Astrocyte (in vitro differentiated cells and primary cell): ENCODE data around the gene FGFR4. TPM values are rescaled to one million over a fixed set of nuclear protein-coding genes. Genes with fewer than 3 reads are reported as not detected.

Experiments used
- DNase-seq: peaks from one replicate; pipeline ENCODE4 v3.0.0-alpha.2; 2010; ENCODE audit warnings: low read depth
- FAIRE-seq: peaks from 2 replicates; lab custom pipeline; 2011; peaks lifted over from hg19 to GRCh38; lab: Jason Lieb, UNC
- H2AFZ ChIP-seq: 2 replicates; pipeline ENCODE4 v1.6.0; 2012; ENCODE audit warnings: low read depth, low read length, inconsistent platforms
- H3K27ac ChIP-seq: 2 replicates; pipeline ENCODE4 v1.5.1; 2011; ENCODE audit warnings: low read depth, low read length, inconsistent platforms
- H3K27me3 ChIP-seq: 2 replicates; pipeline ENCODE4 v1.6.0; 2011; ENCODE audit warnings: low read length, inconsistent platforms; ENCODE audit not compliant: insufficient read depth
- H3K36me3 ChIP-seq: 2 replicates; pipeline ENCODE4 v1.5.1; 2011; ENCODE audit warnings: low read length, inconsistent platforms; ENCODE audit not compliant: insufficient read depth
- H3K4me1 ChIP-seq: 2 replicates; pipeline ENCODE4 v1.5.1; 2011; ENCODE audit warnings: low read length, inconsistent platforms; ENCODE audit not compliant: insufficient read depth
- H3K4me2 ChIP-seq: 2 replicates; pipeline ENCODE4 v1.6.0; 2012; ENCODE audit warnings: low read length, inconsistent platforms
- H3K4me3 ChIP-seq: 2 replicates; pipeline ENCODE4 v1.5.1; 2011; ENCODE audit warnings: low read depth, mild to moderate bottlenecking, low read length, inconsistent platforms; ENCODE audit not compliant: insufficient read depth
- H3K79me2 ChIP-seq: 2 replicates; pipeline ENCODE4 v1.6.0; 2012; ENCODE audit warnings: mild to moderate bottlenecking, low read length, inconsistent platforms; ENCODE audit not compliant: insufficient read depth
- H3K9ac ChIP-seq: 2 replicates; pipeline ENCODE4 v1.6.0; 2012; ENCODE audit warnings: mild to moderate bottlenecking, low read length, inconsistent platforms
- H3K9me3 ChIP-seq: 2 replicates; pipeline ENCODE4 v1.5.1; 2012; ENCODE audit warnings: low read depth, mild to moderate bottlenecking, low read length, inconsistent platforms; ENCODE audit not compliant: insufficient read depth
- H4K20me1 ChIP-seq: 2 replicates; pipeline ENCODE4 v1.6.0; 2012; ENCODE audit warnings: low read length, inconsistent platforms; ENCODE audit not compliant: insufficient read depth
- H3K27ac Mint-ChIP-seq: one replicate; pipeline ENCODE4 v1.8.0; 2021; ENCODE audit warnings: mild to moderate bottlenecking, mixed read lengths; ENCODE audit not compliant: unreplicated experiment
- H3K27me3 Mint-ChIP-seq: one replicate; pipeline ENCODE4 v1.8.0; 2021; ENCODE audit warnings: low read depth, mixed read lengths; ENCODE audit not compliant: unreplicated experiment
- H3K36me3 Mint-ChIP-seq: one replicate; pipeline ENCODE4 v1.8.0; 2021; ENCODE audit warnings: low read depth, mixed read lengths; ENCODE audit not compliant: unreplicated experiment
- H3K4me1 Mint-ChIP-seq: one replicate; pipeline ENCODE4 v1.8.0; 2021; ENCODE audit warnings: low read depth, mixed read lengths; ENCODE audit not compliant: unreplicated experiment
- H3K4me3 Mint-ChIP-seq: one replicate; pipeline ENCODE4 v1.8.0; 2021; ENCODE audit warnings: mild to moderate bottlenecking, moderate library complexity, mixed read lengths; ENCODE audit not compliant: unreplicated experiment
- H3K9me3 Mint-ChIP-seq: one replicate; pipeline ENCODE4 v1.8.0; 2021; ENCODE audit warnings: mild to moderate bottlenecking, mixed read lengths; ENCODE audit not compliant: unreplicated experiment
- CTCF ChIP-seq: IDR thresholded peaks from 2 replicates; pipeline ENCODE4 v1.5.1; 2011; ENCODE audit warnings: low read depth, mild to moderate bottlenecking, inconsistent platforms, low read length, moderate library complexity; ENCODE audit not compliant: insufficient read depth
- EZH2 ChIP-seq: IDR thresholded peaks from 2 replicates; pipeline ENCODE4 v1.6.1; 2012; ENCODE audit warnings: mild to moderate bottlenecking, low read length, inconsistent platforms; ENCODE audit not compliant: insufficient read depth
- total RNA-seq: library from RNA; stranded (reverse); gene quantifications from 2 replicates; pipeline ENCODE4 v1.2.1, GENCODE V29; 2021

Gene FGFR4
- total RNA-seq, 1 donor from 2014 or later: 4.8 TPM

GRCh38 chr5:177113566-177114424 lies 27.1 kb downstream of the FGFR4 start:
- peak overlapping the region; percentile 1 for H2AFZ ChIP-seq
- no peak overlapping the region for H3K4me2 ChIP-seq
- Mint-ChIP-seq H3K4me1 (no peaks in the 10 kb centered on the region), H3K27me3 (peaks cover 25% of the 10 kb centered on the region), H3K4me3 (no peak overlapping the region), H3K27ac (no peak overlapping the region), H3K36me3 (peaks cover 1% of the 10 kb centered on the region), H3K9me3 (no peaks in the 10 kb centered on the region)
- H3K4me1 ChIP-seq: peaks cover 4% of the 10 kb centered on the region
- DNase-seq: peak; percentile 26
- H3K79me2 ChIP-seq: no peaks in the 10 kb centered on the region
- no peaks in the 10 kb centered on the region for H3K9me3 ChIP-seq
- no peak overlapping the region for H3K4me3 ChIP-seq
- peak; percentile 50 for FAIRE-seq
- H3K9ac ChIP-seq: no peak overlapping the region
- peaks cover 6% of the 10 kb centered on the region for H4K20me1 ChIP-seq
- peak; percentile 100 for TF ChIP-seq CTCF
- TF ChIP-seq EZH2: no peak
- no peak overlapping the region for H3K27ac ChIP-seq
- no peaks in the 10 kb centered on the region for H3K36me3 ChIP-seq
- H3K27me3 ChIP-seq: no peaks in the 10 kb centered on the region

- DNase-seq (peak; percentile 75), FAIRE-seq (no peak)
- H3K4me3 ChIP-seq: no peak overlapping the region
- no peak overlapping the region for H3K9ac ChIP-seq
- no peaks in the 10 kb centered on the region for H3K4me1 Mint-ChIP-seq
- H3K36me3 Mint-ChIP-seq: peaks cover 1% of the 10 kb centered on the region
- H3K4me3 Mint-ChIP-seq: no peak overlapping the region
- peaks cover 4% of the 10 kb centered on the region for H3K4me1 ChIP-seq
- TF ChIP-seq EZH2 (no peak), CTCF (no peak)
- H3K9me3 Mint-ChIP-seq: no peaks in the 10 kb centered on the region
- H3K27ac ChIP-seq: no peak overlapping the region
- H3K79me2 ChIP-seq: no peaks in the 10 kb centered on the region
- no peaks in the 10 kb centered on the region for H3K36me3 ChIP-seq
- H4K20me1 ChIP-seq: peaks cover 6% of the 10 kb centered on the region
- peak overlapping the region; percentile 63 for H3K4me2 ChIP-seq
- H3K27me3 Mint-ChIP-seq: peaks cover 14% of the 10 kb centered on the region
- no peaks in the 10 kb centered on the region for H3K9me3 ChIP-seq
- H3K27me3 ChIP-seq: no peaks in the 10 kb centered on the region
- peak overlapping the region; percentile 93 for H2AFZ ChIP-seq
- no peak overlapping the region for H3K27ac Mint-ChIP-seq
Observed at GRCh38 chr5:177116631-177117373, 30.1 kb downstream of the FGFR4 start.
